ENCODE results near the gene SYNGR1.

The SYNGR1 gene

DNA sequence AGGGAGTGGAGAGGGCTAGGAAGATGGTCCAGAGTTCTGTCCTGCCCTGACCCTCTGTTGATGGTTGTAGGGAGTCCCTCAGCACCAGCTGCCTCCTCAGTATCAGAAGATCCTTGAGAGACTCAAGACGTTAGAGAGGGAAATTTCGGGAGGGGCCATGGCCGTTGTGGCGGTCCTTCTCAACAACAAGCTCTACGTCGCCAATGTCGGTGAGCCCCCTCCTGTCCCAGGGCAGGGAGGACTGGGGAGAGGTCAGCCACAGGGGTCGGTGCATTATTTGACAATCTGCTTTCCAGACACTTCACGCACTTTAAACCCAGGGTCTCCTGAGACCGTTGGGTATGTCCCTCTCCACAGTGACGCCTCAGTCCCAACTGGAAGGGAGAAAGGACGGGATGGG lies 67.8 kb downstream of the SYNGR1 start:
- Histone ChIP-seq H3K4me2 (ENCODE audit: low read length) (no peak overlapping the region), H2BK120ac (ENCODE audit: low read depth, low read length) (no peak overlapping the region), H3K18ac (ENCODE audit: low read length) (no peak overlapping the region), H3K27ac (ENCODE audit: low read depth, low read length) (no peak overlapping the region), H3K79me1 (ENCODE audit: low read length) (no peaks in the 10 kb centered on the region), H2AK5ac (ENCODE audit: low read length) (no peak overlapping the region), H3K4me3 (ENCODE audit: low read length) (no peak overlapping the region), H3K4ac (ENCODE audit: low read depth, low read length) (no peak overlapping the region), H4K8ac (ENCODE audit: low read depth, low read length) (no peak overlapping the region), H3K9ac (ENCODE audit: low read length) (no peak overlapping the region), H3K4me1 (ENCODE audit: control insufficient read depth, low read depth, low read length) (no peaks in the 10 kb centered on the region), H3K27me3 (ENCODE audit: insufficient read depth, low read length, poor library complexity) (no peaks in the 10 kb centered on the region), H4K5ac (ENCODE audit: low read length) (no peak overlapping the region), H3K56ac (ENCODE audit: low read length) (no peak overlapping the region), H3K36me3 (ENCODE audit: control insufficient read depth, insufficient read depth, low read length) (no peaks in the 10 kb centered on the region), H2BK5ac (ENCODE audit: low read length) (no peak overlapping the region), H2BK15ac (replicated peaks; ENCODE audit: low read depth) (no peak overlapping the region), H3K23ac (ENCODE audit: low read length) (no peak overlapping the region), H3K79me2 (ENCODE audit: control insufficient read depth, insufficient read depth, low read length) (no peaks in the 10 kb centered on the region)
- DNase-seq: no peak
- no CpG with 5 or more reads among the region's 12 CpGs for WGBS (ENCODE audit: extremely low coverage, insufficient coverage, low lambda C conversion rate)

- WGBS (ENCODE audit: extremely low coverage, insufficient coverage, low lambda C conversion rate): no CpG with 5 or more reads among the region's 12 CpGs
- H3K56ac ChIP-seq (ENCODE audit: low read length): no peak overlapping the region
- no peaks in the 10 kb centered on the region for H3K79me2 ChIP-seq (ENCODE audit: control insufficient read depth, insufficient read depth, low read length)
- no peaks in the 10 kb centered on the region for H3K79me1 ChIP-seq (ENCODE audit: low read length)
- H3K27me3 ChIP-seq (ENCODE audit: insufficient read depth, low read length, poor library complexity): no peaks in the 10 kb centered on the region
- no peak overlapping the region for H3K27ac ChIP-seq (ENCODE audit: low read depth, low read length)
- no peak overlapping the region for H4K8ac ChIP-seq (ENCODE audit: low read depth, low read length)
- H2AK5ac ChIP-seq (ENCODE audit: low read length): no peak overlapping the region
- H4K5ac ChIP-seq (ENCODE audit: low read length): no peak overlapping the region
- no peaks in the 10 kb centered on the region for H3K36me3 ChIP-seq (ENCODE audit: control insufficient read depth, insufficient read depth, low read length)
- H3K18ac ChIP-seq (ENCODE audit: low read length): no peak overlapping the region
- H2BK5ac ChIP-seq (ENCODE audit: low read length): no peak overlapping the region
- no peaks in the 10 kb centered on the region for H3K4me1 ChIP-seq (ENCODE audit: control insufficient read depth, low read depth, low read length)
- H3K4ac ChIP-seq (ENCODE audit: low read depth, low read length): no peak overlapping the region
- no peak overlapping the region for H3K4me2 ChIP-seq (ENCODE audit: low read length)
- H2BK15ac ChIP-seq (replicated peaks; ENCODE audit: low read depth): no peak overlapping the region
- H3K23ac ChIP-seq (ENCODE audit: low read length): no peak overlapping the region
- no peak overlapping the region for H3K4me3 ChIP-seq (ENCODE audit: low read length)
- H3K9ac ChIP-seq (ENCODE audit: low read length): no peak overlapping the region
- no peak overlapping the region for H2BK120ac ChIP-seq (ENCODE audit: low read depth, low read length)
- no peak for DNase-seq
Observed at GRCh38 chr22:39418696-39419095, 68.9 kb downstream of the SYNGR1 start.

DNA sequence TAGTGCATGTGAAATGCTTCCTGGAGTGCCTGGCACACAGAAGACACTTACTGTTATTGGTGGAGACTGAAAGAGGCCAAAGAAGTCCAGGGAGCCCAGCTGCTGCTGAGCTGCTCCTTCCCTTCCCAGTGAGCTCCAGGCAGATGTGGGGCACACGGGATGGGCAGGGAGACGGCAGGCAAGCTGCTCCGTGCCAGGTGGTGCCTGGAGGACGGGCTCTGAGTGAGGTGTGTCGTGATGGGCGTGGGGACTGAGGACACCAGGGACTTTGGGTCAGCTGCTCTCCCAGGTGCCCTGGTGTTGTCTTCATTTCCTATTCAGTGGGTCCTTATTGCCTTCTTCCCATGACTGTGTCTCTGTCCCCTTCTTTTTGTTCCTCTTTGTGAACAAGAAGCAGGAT lies 69.3 kb downstream of the SYNGR1 start:
- WGBS (ENCODE audit: extremely low coverage, insufficient coverage, low lambda C conversion rate): no CpG with 5 or more reads among the region's 6 CpGs
- Histone ChIP-seq H3K18ac (ENCODE audit: low read length) (no peak overlapping the region), H2BK120ac (ENCODE audit: low read depth, low read length) (no peak overlapping the region), H3K27ac (ENCODE audit: low read depth, low read length) (no peak overlapping the region), H3K4me1 (ENCODE audit: control insufficient read depth, low read depth, low read length) (no peaks in the 10 kb centered on the region), H2BK15ac (replicated peaks; ENCODE audit: low read depth) (no peak overlapping the region), H3K23ac (ENCODE audit: low read length) (no peak overlapping the region), H4K5ac (ENCODE audit: low read length) (no peak overlapping the region), H3K79me1 (ENCODE audit: low read length) (no peaks in the 10 kb centered on the region), H4K8ac (ENCODE audit: low read depth, low read length) (no peak overlapping the region), H3K4ac (ENCODE audit: low read depth, low read length) (no peak overlapping the region), H3K36me3 (ENCODE audit: control insufficient read depth, insufficient read depth, low read length) (no peaks in the 10 kb centered on the region), H3K9ac (ENCODE audit: low read length) (no peak overlapping the region), H3K79me2 (ENCODE audit: control insufficient read depth, insufficient read depth, low read length) (no peaks in the 10 kb centered on the region), H3K4me3 (ENCODE audit: low read length) (no peak overlapping the region), H2AK5ac (ENCODE audit: low read length) (no peak overlapping the region), H3K56ac (ENCODE audit: low read length) (no peak overlapping the region), H2BK5ac (ENCODE audit: low read length) (no peak overlapping the region), H3K4me2 (ENCODE audit: low read length) (no peak overlapping the region), H3K27me3 (ENCODE audit: insufficient read depth, low read length, poor library complexity) (no peaks in the 10 kb centered on the region)
- DNase-seq: no peak

- no peak overlapping the region for H3K56ac ChIP-seq (ENCODE audit: low read length)
- H3K4ac ChIP-seq (ENCODE audit: low read depth, low read length): no peak overlapping the region
- no peak overlapping the region for H3K9ac ChIP-seq (ENCODE audit: low read length)
- no peak overlapping the region for H2BK15ac ChIP-seq (replicated peaks; ENCODE audit: low read depth)
- H3K23ac ChIP-seq (ENCODE audit: low read length): no peak overlapping the region
- no peaks in the 10 kb centered on the region for H3K79me2 ChIP-seq (ENCODE audit: control insufficient read depth, insufficient read depth, low read length)
- no peak overlapping the region for H2AK5ac ChIP-seq (ENCODE audit: low read length)
- H2BK5ac ChIP-seq (ENCODE audit: low read length): no peak overlapping the region
- no peak for DNase-seq
- no peaks in the 10 kb centered on the region for H3K79me1 ChIP-seq (ENCODE audit: low read length)
- H3K4me1 ChIP-seq (ENCODE audit: control insufficient read depth, low read depth, low read length): no peaks in the 10 kb centered on the region
- no peaks in the 10 kb centered on the region for H3K36me3 ChIP-seq (ENCODE audit: control insufficient read depth, insufficient read depth, low read length)
- no peak overlapping the region for H3K4me2 ChIP-seq (ENCODE audit: low read length)
- no peak overlapping the region for H3K27ac ChIP-seq (ENCODE audit: low read depth, low read length)
- no peak overlapping the region for H3K4me3 ChIP-seq (ENCODE audit: low read length)
- no peak overlapping the region for H4K5ac ChIP-seq (ENCODE audit: low read length)
- H3K18ac ChIP-seq (ENCODE audit: low read length): no peak overlapping the region
- no peak overlapping the region for H4K8ac ChIP-seq (ENCODE audit: low read depth, low read length)
- H2BK120ac ChIP-seq (ENCODE audit: low read depth, low read length): no peak overlapping the region
- no peaks in the 10 kb centered on the region for H3K27me3 ChIP-seq (ENCODE audit: insufficient read depth, low read length, poor library complexity)
- WGBS (ENCODE audit: extremely low coverage, insufficient coverage, low lambda C conversion rate): no CpG with 5 or more reads among the region's 5 CpGs
Observed at GRCh38 chr22:39419911-39420310, 70.1 kb downstream of the SYNGR1 start.

DNA sequence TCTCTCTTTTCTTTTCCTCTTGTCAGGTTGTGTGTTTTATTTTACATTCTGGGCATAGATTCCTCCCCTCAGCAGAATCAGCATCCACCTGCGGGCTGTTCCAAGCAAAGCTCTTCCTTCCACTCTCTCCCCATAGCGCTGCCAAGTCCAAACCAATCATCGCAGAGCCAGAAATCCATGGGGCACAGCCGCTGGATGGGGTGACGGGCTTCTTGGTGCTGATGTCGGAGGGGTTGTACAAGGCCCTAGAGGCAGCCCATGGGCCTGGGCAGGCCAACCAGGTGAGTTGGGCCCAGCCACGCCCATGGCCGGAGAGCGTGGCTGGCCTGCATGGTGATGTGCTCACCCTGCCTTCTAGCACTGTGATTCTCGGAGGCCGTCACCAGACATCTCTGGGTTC lies 71.9 kb downstream of the SYNGR1 start:
- H3K4me2 ChIP-seq (ENCODE audit: low read length): no peak overlapping the region
- H3K79me1 ChIP-seq (ENCODE audit: low read length): no peaks in the 10 kb centered on the region
- no peak overlapping the region for H2BK5ac ChIP-seq (ENCODE audit: low read length)
- no CpG with 5 or more reads among the region's 11 CpGs for WGBS (ENCODE audit: extremely low coverage, insufficient coverage, low lambda C conversion rate)
- no peak overlapping the region for H3K56ac ChIP-seq (ENCODE audit: low read length)
- H2AK5ac ChIP-seq (ENCODE audit: low read length): no peak overlapping the region
- H2BK15ac ChIP-seq (replicated peaks; ENCODE audit: low read depth): no peak overlapping the region
- H3K36me3 ChIP-seq (ENCODE audit: control insufficient read depth, insufficient read depth, low read length): no peaks in the 10 kb centered on the region
- no peak overlapping the region for H3K27ac ChIP-seq (ENCODE audit: low read depth, low read length)
- no peak overlapping the region for H3K4me3 ChIP-seq (ENCODE audit: low read length)
- no peaks in the 10 kb centered on the region for H3K4me1 ChIP-seq (ENCODE audit: control insufficient read depth, low read depth, low read length)
- H4K5ac ChIP-seq (ENCODE audit: low read length): no peak overlapping the region
- H3K79me2 ChIP-seq (ENCODE audit: control insufficient read depth, insufficient read depth, low read length): no peaks in the 10 kb centered on the region
- no peak overlapping the region for H4K8ac ChIP-seq (ENCODE audit: low read depth, low read length)
- no peak overlapping the region for H2BK120ac ChIP-seq (ENCODE audit: low read depth, low read length)
- no peak overlapping the region for H3K18ac ChIP-seq (ENCODE audit: low read length)
- no peak overlapping the region for H3K4ac ChIP-seq (ENCODE audit: low read depth, low read length)
- no peak overlapping the region for H3K23ac ChIP-seq (ENCODE audit: low read length)
- no peak overlapping the region for H3K9ac ChIP-seq (ENCODE audit: low read length)
- DNase-seq: no peak
- H3K27me3 ChIP-seq (ENCODE audit: insufficient read depth, low read length, poor library complexity): no peaks in the 10 kb centered on the region

- no CpG with 5 or more reads among the region's 7 CpGs for WGBS (ENCODE audit: extremely low coverage, insufficient coverage, low lambda C conversion rate)
- Histone ChIP-seq H3K23ac (ENCODE audit: low read length) (no peak overlapping the region), H3K4me2 (ENCODE audit: low read length) (no peak overlapping the region)
Observed at GRCh38 chr22:39422101-39422500, 72.3 kb downstream of the SYNGR1 start.

More at GRCh38 chr22:39422101-39422500, 72.3 kb downstream of the SYNGR1 start:
- no peaks in the 10 kb centered on the region for H3K79me1 ChIP-seq (ENCODE audit: low read length)
- H3K79me2 ChIP-seq (ENCODE audit: control insufficient read depth, insufficient read depth, low read length): no peaks in the 10 kb centered on the region
- no peak overlapping the region for H2AK5ac ChIP-seq (ENCODE audit: low read length)
- no peak overlapping the region for H3K9ac ChIP-seq (ENCODE audit: low read length)
- H4K8ac ChIP-seq (ENCODE audit: low read depth, low read length): no peak overlapping the region
- H2BK120ac ChIP-seq (ENCODE audit: low read depth, low read length): no peak overlapping the region
- H2BK5ac ChIP-seq (ENCODE audit: low read length): no peak overlapping the region
- no peak overlapping the region for H2BK15ac ChIP-seq (replicated peaks; ENCODE audit: low read depth)
- no peak for DNase-seq
- no peak overlapping the region for H3K4me3 ChIP-seq (ENCODE audit: low read length)
- H3K4ac ChIP-seq (ENCODE audit: low read depth, low read length): no peak overlapping the region
- H3K18ac ChIP-seq (ENCODE audit: low read length): no peak overlapping the region
- H3K27ac ChIP-seq (ENCODE audit: low read depth, low read length): no peak overlapping the region
- H4K5ac ChIP-seq (ENCODE audit: low read length): no peak overlapping the region
- no peaks in the 10 kb centered on the region for H3K36me3 ChIP-seq (ENCODE audit: control insufficient read depth, insufficient read depth, low read length)
- no peaks in the 10 kb centered on the region for H3K4me1 ChIP-seq (ENCODE audit: control insufficient read depth, low read depth, low read length)
- H3K27me3 ChIP-seq (ENCODE audit: insufficient read depth, low read length, poor library complexity): no peaks in the 10 kb centered on the region
- H3K56ac ChIP-seq (ENCODE audit: low read length): no peak overlapping the region

Measured in mesendoderm (in vitro differentiated cells).